HepG2 (cell line): ENCODE results near the gene GLIPR1L1. TPM values are rescaled to one million over a fixed set of nuclear protein-coding genes. Genes with fewer than 3 reads are reported as not detected.

Source experiments
- E2F1 ChIP-seq: sonication (generic); formaldehyde crosslinking; IDR thresholded peaks from 2 replicates; pipeline ENCODE4 v1.5.0; 2020; ENCODE audit warnings: missing genetic modification reagents
- GPBP1L1 ChIP-seq: sonication (generic); formaldehyde crosslinking; IDR thresholded peaks from 2 replicates; pipeline ENCODE4 v1.5.0; 2020; ENCODE audit warnings: mild to moderate bottlenecking, missing genetic modification reagents
- HDAC1 ChIP-seq: sonication (generic); formaldehyde crosslinking; IDR thresholded peaks from 2 replicates; pipeline ENCODE4 v1.5.1; 2020; ENCODE audit warnings: mild to moderate bottlenecking, missing genetic modification reagents
- IRF2 ChIP-seq: IDR thresholded peaks from 2 replicates; pipeline ENCODE4 v1.6.1; 2018; ENCODE audit warnings: missing genetic modification reagents, missing compliant biosample characterization
- MAZ ChIP-seq, 2 experiments: sonication (generic) in 1 of 2; formaldehyde crosslinking in 1 of 2; IDR thresholded peaks; 2 replicates each; pipeline versions ENCODE4 v1.5.0 to v1.6.1; 2012 to 2020; ENCODE audit warnings: low read depth in 2 of 2, mild to moderate bottlenecking in 2 of 2, borderline replicate concordance in 1 of 2, improper control_type of control experiment in 1 of 2, low read length in 1 of 2, missing genetic modification reagents in 1 of 2, moderate library complexity in 1 of 2
- MIXL1 ChIP-seq: IDR thresholded peaks from 2 replicates; pipeline ENCODE4 v1.6.1; 2016
- MXD3 ChIP-seq: IDR thresholded peaks from 2 replicates; pipeline ENCODE4 v1.6.1; 2016; ENCODE audit warnings: mild to moderate bottlenecking, missing biosample characterization, missing genetic modification reagents
- MYC ChIP-seq: sonication (generic); formaldehyde crosslinking; IDR thresholded peaks from 2 replicates; pipeline ENCODE4 v1.9.0; 2021; ENCODE audit warnings: missing genetic modification reagents, borderline replicate concordance
- NFKB2 ChIP-seq: sonication (generic); formaldehyde crosslinking; IDR thresholded peaks from 2 replicates; pipeline ENCODE4 v1.4.0; 2020; ENCODE audit warnings: missing genetic modification reagents, borderline replicate concordance
- PCBP2 ChIP-seq: fragments of 200-400 bp; formaldehyde crosslinking; optimal IDR thresholded peaks from 2 replicates; pipeline ENCODE3; 2018; ENCODE audit warnings: low read length, low read depth; ENCODE audit not compliant: poor library complexity, severe bottlenecking
- POGK ChIP-seq: sonication (generic); formaldehyde crosslinking; conservative IDR thresholded peaks from 2 replicates; pipeline ENCODE4 v1.8.0; 2022; ENCODE audit warnings: mild to moderate bottlenecking, moderate library complexity, missing genetic modification reagents
- RAD21 ChIP-seq: fragments of 450-650 bp; formaldehyde crosslinking; IDR thresholded peaks from 2 replicates; pipeline ENCODE4 v1.5.0; 2020; ENCODE audit warnings: mild to moderate bottlenecking
- RXRA ChIP-seq: sonication (generic); formaldehyde crosslinking; IDR thresholded peaks from 2 replicates; pipeline ENCODE4 v1.5.1; 2020; ENCODE audit warnings: missing genetic modification reagents
- TEF ChIP-seq: sonication (generic); formaldehyde crosslinking; IDR thresholded peaks from 2 replicates; pipeline ENCODE4 v1.5.0; 2020; ENCODE audit warnings: missing genetic modification reagents
- ZNF230 ChIP-seq: sonication (generic); formaldehyde crosslinking; IDR thresholded peaks from 2 replicates; pipeline ENCODE4 v1.4.0; 2020; ENCODE audit warnings: mild to moderate bottlenecking, missing genetic modification reagents
- ZNF263 ChIP-seq: sonication (generic); formaldehyde crosslinking; IDR thresholded peaks from 2 replicates; pipeline ENCODE4 v1.4.0; 2020; ENCODE audit warnings: missing genetic modification reagents
- ZNF639 ChIP-seq: conservative IDR thresholded peaks from 2 replicates; pipeline ENCODE4 v1.6.1; 2018; ENCODE audit warnings: missing genetic modification reagents
- ZSCAN5A ChIP-seq: sonication (generic); formaldehyde crosslinking; IDR thresholded peaks from 2 replicates; pipeline ENCODE4 v1.8.0; 2022; ENCODE audit warnings: mild to moderate bottlenecking, missing genetic modification reagents, borderline replicate concordance
- polyA plus RNA-seq, 8 experiments: library from polyadenylated mRNA; depleted of rRNA in 3 of 8; stranded (reverse) in 7 of 8; unstranded in 1 of 8; fragments of >200 nt; fragmentation: Illumina TruSeq in 4 of 8; extraction: Trizol in 4 of 8; gene quantifications; 2 replicates each; pipeline versions ENCODE4 v1.2.1 to v1.2.3, GENCODE V29; 2011 to 2016; ENCODE audit warnings: low read depth in 4 of 8, missing spikeins in 1 of 8, mixed read lengths in 1 of 8; ENCODE audit not compliant: insufficient read depth in 1 of 8
- total RNA-seq, 5 experiments: library from RNA; depleted of rRNA; stranded (reverse); fragments of >200 nt; fragmentation: Illumina TruSeq; extraction: Trizol; gene quantifications; 2 replicates each; pipeline ENCODE4 v1.2.3, GENCODE V29; 2016; ENCODE audit warnings: low read depth in 1 of 5

Gene GLIPR1L1
- total and polyA plus RNA-seq, 2 of the 13 experiments (the other 11 are each of a cell fraction or from before 2014, with no cell fraction given): not detected

GRCh38 chr12:75329918-75330826, 4.3 kb upstream of the GLIPR1L1 start, which contains the start of gene CAPS2 (continued):
- TF ChIP-seq E2F1 (CRISPR knock-in tag) (peak; percentile 74), POGK (CRISPR knock-in tag) (0 out of 2 replicates have a peak, but pooled peaks have one; percentile 65), PCBP2 (no peak), TEF (CRISPR knock-in tag) (peak; percentile 75; the same call in 1 of the 2 replicates), ZNF263 (0 out of 2 replicates have a peak, but pooled peaks have one; percentile 11), HDAC1 (peak; percentile 61; the same call in 1 of the 2 replicates), MXD3 (CRISPR knock-in tag) (peak; percentile 44; the same call in 1 of the 2 replicates), ZNF639 (CRISPR knock-in tag) (peak; percentile 30; the same call in 1 of the 2 replicates), RXRA (CRISPR knock-in tag) (peak; percentile 58; the same call in 1 of the 2 replicates), IRF2 (CRISPR knock-in tag) (0 out of 2 replicates have a peak, but pooled peaks have one; percentile 44), MIXL1 (CRISPR knock-in tag) (peak; percentile 72; the same call in 1 of the 2 replicates), ZNF230 (0 out of 2 replicates have a peak, but pooled peaks have one; percentile 41), GPBP1L1 (no peak), ZSCAN5A (peak; percentile 62; the same call in 1 of the 2 replicates), RAD21 (CRISPR knock-in tag) (peak; percentile 50), MYC (CRISPR knock-in tag) (peak; percentile 42; the same call in 1 of the 2 replicates), NFKB2 (CRISPR knock-in tag) (peak; percentile 51; the same call in 1 of the 2 replicates), MAZ (IDR thresholded peaks at IDR 0.05; ENCODE audit: borderline replicate concordance, low read depth, low read length) (0 out of 2 replicates have a peak, but pooled peaks have one; percentile 36), MAZ (CRISPR knock-in tag; IDR thresholded peaks at IDR 0.05; ENCODE audit: low read depth) (peak; percentile 41)
